Peyer's patch (tissue), 4 donors: Measurements from ENCODE around the gene NRDE2. TPM values are rescaled to one million over a fixed set of nuclear protein-coding genes. Genes with fewer than 3 reads are reported as not detected.

Source experiments
- DNase-seq, 3 donors: peaks; one replicate each; pipeline ENCODE4 v3.0.0-alpha.2; 2017 to 2019
- H3K27ac ChIP-seq, 4 donors: fragments of 200-600 bp; sonication (generic); one replicate each; pipeline ENCODE4 v1.5.1; 2016 to 2019
- H3K27me3 ChIP-seq, 2 donors: fragments of 200-600 bp; sonication (generic); one replicate each; pipeline ENCODE4 v1.5.1; 2019
- H3K36me3 ChIP-seq, 3 donors: fragments of 200-600 bp; sonication (generic); one replicate each; pipeline ENCODE4 v1.5.1; 2016 to 2019
- H3K4me1 ChIP-seq, 4 donors: fragments of 200-600 bp; sonication (generic); one replicate each; pipeline ENCODE4 v1.5.1; 2016 to 2019
- H3K4me3 ChIP-seq, 4 donors: fragments of 200-600 bp; sonication (generic); 1 replicate in 3 of 4; 2 replicates in 1 of 4; pipeline ENCODE4 v1.5.1; 2016 to 2019; ENCODE audit warnings: mild to moderate bottlenecking in 1 of 4
- H3K9me3 ChIP-seq, 4 donors: fragments of 200-600 bp; sonication (generic); one replicate each; pipeline ENCODE4 v1.5.1; 2016 to 2019; ENCODE audit warnings: mild to moderate bottlenecking in 1 of 4
- CTCF ChIP-seq, 6 experiments: fragments of 450-650 bp in 4 of 6; fragments of 200-600 bp in 2 of 6; sonication (generic) in 1 of 6; IDR thresholded peaks; one replicate each; pipeline ENCODE4 v1.5.1; 2017 to 2019; ENCODE audit warnings: antibody characterized with exemption in 6 of 6, mild to moderate bottlenecking in 3 of 6, moderate library complexity in 1 of 6
- POLR2A ChIP-seq, 2 donors: fragments of 450-650 bp; IDR thresholded peaks; one replicate each; pipeline ENCODE4 v1.5.1; 2017; ENCODE audit warnings: antibody characterized with exemption in 2 of 2, mild to moderate bottlenecking in 2 of 2, moderate library complexity in 2 of 2
- total RNA-seq, 4 donors: library from RNA; depleted of rRNA; stranded (reverse); fragments of >200 nt; gene quantifications; one replicate each; pipeline ENCODE4 v1.1.0, GENCODE V29; 2016

The NRDE2 gene
- total RNA-seq, 4 donors from 2014 or later, result 28.2 to 47.0 (median 41.5) TPM

DNA sequence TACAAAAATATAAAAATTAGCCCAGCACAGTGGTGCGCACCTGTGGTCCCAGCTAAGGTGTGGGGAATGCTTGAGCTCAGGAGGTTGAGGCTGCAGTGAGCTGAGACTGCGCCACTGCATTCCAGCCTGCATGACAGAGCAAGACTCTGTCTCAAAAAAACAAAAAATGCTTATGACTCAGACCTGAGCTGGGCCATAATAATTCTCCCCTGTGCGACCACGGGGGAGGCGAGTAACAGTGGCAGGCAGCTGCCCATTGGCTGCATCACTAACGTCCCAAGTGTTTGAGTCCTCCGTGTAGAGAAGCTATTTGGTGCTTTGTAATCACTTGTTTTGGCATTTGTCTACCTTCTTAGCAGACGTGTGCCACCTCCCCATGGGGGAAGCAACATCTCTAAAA, 50.5 kb downstream of the NRDE2 start:
- TF ChIP-seq POLR2A (IDR thresholded peaks at IDR 0.05), result no peak
- no peak for DNase-seq
- Histone ChIP-seq H3K36me3 (peaks cover 0 to 75% (median 0%) of the 10 kb centered on the region in 3 donors), H3K9me3 (no peaks in the 10 kb centered on the region), H3K4me3 (no peak overlapping the region), H3K4me1 (no peaks in the 10 kb centered on the region), H3K27me3 (no peaks in the 10 kb centered on the region), H3K27ac (no peak overlapping the region)

DNA sequence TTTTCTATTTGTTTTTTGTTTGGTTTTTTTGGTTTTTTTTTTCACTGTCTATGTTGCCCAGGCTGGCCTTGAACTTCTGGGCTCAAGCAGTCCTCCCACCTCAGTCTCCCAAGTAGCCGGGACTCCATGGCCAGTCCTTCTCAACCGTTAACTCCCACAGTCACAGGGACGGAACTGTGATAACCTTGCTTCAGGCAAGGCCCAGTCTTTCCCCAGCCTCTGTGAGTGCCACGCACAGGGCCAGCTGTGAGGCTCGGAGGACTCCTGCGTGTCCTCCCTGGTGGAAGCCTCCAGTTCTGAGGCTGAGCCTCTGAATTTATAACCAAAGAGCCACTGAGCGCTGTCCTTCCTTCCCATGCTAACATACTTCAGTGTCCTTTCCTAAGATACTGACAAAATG, 51.6 kb downstream of the NRDE2 start:
- Histone ChIP-seq H3K4me1 (no peaks in the 10 kb centered on the region), H3K36me3 (peaks cover 0 to 73% (median 0%) of the 10 kb centered on the region in 3 donors), H3K27me3 (no peaks in the 10 kb centered on the region), H3K4me3 (no peak overlapping the region), H3K27ac (no peak overlapping the region), H3K9me3 (no peaks in the 10 kb centered on the region)
- TF ChIP-seq POLR2A (IDR thresholded peaks at IDR 0.05) (no peak), CTCF (IDR thresholded peaks at IDR 0.05) (no peak)
- DNase-seq, result no peak

GRCh38 chr14:90278199-90279175, 53.3 kb downstream of the NRDE2 start:
- H3K9me3 ChIP-seq, result no peaks in the 10 kb centered on the region
- H3K4me1 ChIP-seq, result no peaks in the 10 kb centered on the region
- H3K4me3 ChIP-seq, result no peak overlapping the region
- TF ChIP-seq POLR2A (IDR thresholded peaks at IDR 0.05) (no peak), CTCF (IDR thresholded peaks at IDR 0.05) (no peak)
- H3K27ac ChIP-seq, result no peak overlapping the region
- H3K27me3 ChIP-seq, result no peaks in the 10 kb centered on the region
- peaks cover 0 to 66% (median 0%) of the 10 kb centered on the region in 3 donors for H3K36me3 ChIP-seq
- no peak for DNase-seq

- Histone ChIP-seq H3K27ac (no peak overlapping the region), H3K4me3 (no peak overlapping the region), H3K4me1 (no peaks in the 10 kb centered on the region), H3K9me3 (no peaks in the 10 kb centered on the region), H3K27me3 (no peaks in the 10 kb centered on the region), H3K36me3 (peaks cover 0 to 70% (median 0%) of the 10 kb centered on the region in 3 donors)
- no peak for DNase-seq
- TF ChIP-seq POLR2A (IDR thresholded peaks at IDR 0.05), result no peak
- TF ChIP-seq CTCF (IDR thresholded peaks at IDR 0.05), result no peak
These were observed 54.1 kb downstream of the NRDE2 start for GRCh38 chr14:90277581-90278198.

- Histone ChIP-seq H3K27ac (no peak overlapping the region), H3K4me1 (no peaks in the 10 kb centered on the region), H3K9me3 (no peaks in the 10 kb centered on the region), H3K27me3 (no peaks in the 10 kb centered on the region), H3K4me3 (no peak overlapping the region), H3K36me3 (peaks cover 0 to 76% (median 0%) of the 10 kb centered on the region in 3 donors)
- TF ChIP-seq POLR2A (IDR thresholded peaks at IDR 0.05) (no peak), CTCF (IDR thresholded peaks at IDR 0.05) (no peak)
- DNase-seq, result no peak
These were observed 54.9 kb downstream of the NRDE2 start for GRCh38 chr14:90276646-90277367.
